Loucy (cell line): ENCODE results near the gene CNTNAP2.

Experiments
- H2AFZ ChIP-seq: fragments of 200-600 bp; sonication (generic); 2 replicates; pipeline ENCODE4 v1.6.0; 2016; ENCODE audit warnings: antibody characterized with exemption, mild to moderate bottlenecking, low read length, moderate library complexity
- H3F3A ChIP-seq: fragments of 200-600 bp; 2 replicates; pipeline ENCODE4 v1.6.0; 2016; ENCODE audit warnings: antibody characterized with exemption, low read depth, mild to moderate bottlenecking
- H3K27me3 ChIP-seq: fragments of 200-600 bp; sonication (generic); 2 replicates; pipeline ENCODE4 v1.6.1; 2014; ENCODE audit warnings: low read length, mild to moderate bottlenecking; ENCODE audit not compliant: insufficient read depth, poor library complexity, severe bottlenecking
- H3K36me3 ChIP-seq: fragments of 200-600 bp; sonication (generic); 2 replicates; pipeline ENCODE4 v1.6.1; 2016; ENCODE audit warnings: low read length; ENCODE audit not compliant: insufficient read depth
- H3K4me1 ChIP-seq: fragments of 200-600 bp; sonication (generic); 2 replicates; pipeline ENCODE4 v1.5.1; 2014; ENCODE audit warnings: low read length, mild to moderate bottlenecking; ENCODE audit not compliant: insufficient read depth, poor library complexity, severe bottlenecking
- H3K4me2 ChIP-seq: fragments of 200-600 bp; sonication (generic); 2 replicates; pipeline ENCODE4 v1.6.0; 2014; ENCODE audit warnings: antibody characterized with exemption, low read length, low read depth, mild to moderate bottlenecking; ENCODE audit not compliant: poor library complexity, severe bottlenecking
- H3K4me3 ChIP-seq: fragments of 200-600 bp; sonication (generic); 2 replicates; pipeline ENCODE4 v1.5.1; 2014; ENCODE audit warnings: low read length, mild to moderate bottlenecking, mixed read lengths; ENCODE audit not compliant: poor library complexity, severe bottlenecking
- H3K79me2 ChIP-seq: fragments of 200-600 bp; sonication (generic); 2 replicates; pipeline ENCODE4 v1.6.1; 2014; ENCODE audit warnings: low read length; ENCODE audit not compliant: insufficient read depth
- H3K9ac ChIP-seq: fragments of 200-600 bp; sonication (generic); 2 replicates; pipeline ENCODE4 v1.6.0; 2014; ENCODE audit warnings: mild to moderate bottlenecking, low read depth, low read length, moderate library complexity; ENCODE audit not compliant: poor library complexity, severe bottlenecking
- H3K9me2 ChIP-seq: fragments of 200-600 bp; sonication (generic); replicated peaks from 2 replicates; pipeline ENCODE4 v1.6.1; 2016; ENCODE audit warnings: low read depth, low read length, mixed read lengths
- H3K9me3 ChIP-seq: fragments of 200-600 bp; sonication (generic); 2 replicates; pipeline ENCODE4 v1.6.1; 2014; ENCODE audit warnings: mild to moderate bottlenecking, antibody characterized with exemption, low read length, low read depth; ENCODE audit not compliant: insufficient read depth
- H4K20me1 ChIP-seq: fragments of 200-600 bp; sonication (generic); 2 replicates; pipeline ENCODE4 v1.6.0; 2014; ENCODE audit warnings: antibody characterized with exemption, low read length, mild to moderate bottlenecking; ENCODE audit not compliant: insufficient read depth, poor library complexity, severe bottlenecking
- CTCF ChIP-seq: fragments of 200-600 bp; sonication (generic); conservative IDR thresholded peaks from 2 replicates; pipeline ENCODE4 v1.5.1; 2014; ENCODE audit warnings: mild to moderate bottlenecking, antibody characterized with exemption, low read length
- EZH2phosphoT487 ChIP-seq: fragments of 200-600 bp; IDR thresholded peaks from 2 replicates; pipeline ENCODE4 v1.6.1; 2018; ENCODE audit warnings: antibody characterized with exemption, mild to moderate bottlenecking, moderate library complexity, borderline replicate concordance

Gene CNTNAP2

GRCh38 chr7:146136357-146136875 lies 19.8 kb downstream of the CNTNAP2 start:
- TF ChIP-seq EZH2phosphoT487 = no peak
- no peak for TF ChIP-seq CTCF
- H3K36me3 ChIP-seq = no peaks in the 10 kb centered on the region
- no peaks in the 10 kb centered on the region for H3K79me2 ChIP-seq
- H3K9me2 ChIP-seq = no peaks in the 10 kb centered on the region
- H2AFZ ChIP-seq = no peak overlapping the region
- H3F3A ChIP-seq = no peaks in the 10 kb centered on the region
- H4K20me1 ChIP-seq = no peaks in the 10 kb centered on the region
- no peak overlapping the region for H3K9ac ChIP-seq
- no peak overlapping the region for H3K4me2 ChIP-seq
- H3K27me3 ChIP-seq = no peaks in the 10 kb centered on the region
- no peak overlapping the region for H3K4me3 ChIP-seq
- H3K4me1 ChIP-seq = no peaks in the 10 kb centered on the region
- H3K9me3 ChIP-seq = no peaks in the 10 kb centered on the region

DNA sequence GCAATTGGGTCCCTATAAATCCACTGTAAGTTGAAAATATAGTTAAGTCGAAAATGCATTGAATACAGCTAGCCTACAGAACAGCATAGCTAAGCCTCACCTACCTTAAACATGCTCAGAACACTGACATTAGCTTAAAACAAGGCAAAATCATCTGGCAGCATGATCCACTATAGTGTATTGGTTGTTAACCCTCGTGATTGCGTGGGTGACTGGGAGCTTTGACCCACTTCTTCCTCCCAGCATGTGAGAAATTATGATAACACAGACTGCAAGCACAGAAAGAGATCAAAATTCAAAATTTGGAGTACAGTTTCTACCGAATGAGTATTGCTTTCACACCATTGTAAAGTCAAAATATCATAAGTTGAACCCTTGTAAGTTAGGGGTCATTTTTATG lies 22.3 kb downstream of the CNTNAP2 start:
- H3K9me3 ChIP-seq = no peaks in the 10 kb centered on the region
- H3K4me3 ChIP-seq = no peak overlapping the region
- no peak overlapping the region for H2AFZ ChIP-seq
- no peaks in the 10 kb centered on the region for H3K79me2 ChIP-seq
- no peaks in the 10 kb centered on the region for H3K4me1 ChIP-seq
- no peaks in the 10 kb centered on the region for H3K36me3 ChIP-seq
- H3F3A ChIP-seq = no peaks in the 10 kb centered on the region
- no peaks in the 10 kb centered on the region for H4K20me1 ChIP-seq
- no peak overlapping the region for H3K4me2 ChIP-seq
- H3K9me2 ChIP-seq = no peaks in the 10 kb centered on the region
- no peak overlapping the region for H3K9ac ChIP-seq
- TF ChIP-seq CTCF = no peak
- TF ChIP-seq EZH2phosphoT487 = no peak
- no peaks in the 10 kb centered on the region for H3K27me3 ChIP-seq

GRCh38 chr7:146146831-146147486 lies 30.4 kb downstream of the CNTNAP2 start:
- Histone ChIP-seq H3K79me2 (no peaks in the 10 kb centered on the region), H3K36me3 (no peaks in the 10 kb centered on the region), H3K4me3 (no peak overlapping the region), H3F3A (no peaks in the 10 kb centered on the region), H2AFZ (no peak overlapping the region), H3K27me3 (no peaks in the 10 kb centered on the region), H3K4me1 (no peaks in the 10 kb centered on the region), H3K9me3 (no peaks in the 10 kb centered on the region), H3K9ac (no peak overlapping the region), H3K9me2 (no peaks in the 10 kb centered on the region), H3K4me2 (no peak overlapping the region), H4K20me1 (no peaks in the 10 kb centered on the region)
- TF ChIP-seq EZH2phosphoT487 (no peak), CTCF (no peak)
